GM18507 (cell line): ENCODE measurements around the gene LUZP1.

Experiments
- DNase-seq: peaks from one replicate; pipeline ENCODE4 v3.0.0; 2011; ENCODE audit warnings: low read depth; ENCODE audit not compliant: insufficient read length; ENCODE audit errors: extremely low spot score
- FAIRE-seq: peaks from 2 replicates; lab custom pipeline; 2011; peaks lifted over from hg19 to GRCh38; lab: Jason Lieb, UNC

The LUZP1 gene

GRCh38 chr1:23159963-23160877 is 8.4 kb downstream of the LUZP1 start:
- no peak for FAIRE-seq
- no peak for DNase-seq

- no peak for FAIRE-seq
- no peak for DNase-seq
These were observed 11.7 kb downstream of the LUZP1 start for GRCh38 chr1:23156940-23157339.

- FAIRE-seq = no peak
- no peak for DNase-seq
These were observed 15.5 kb downstream of the LUZP1 start for GRCh38 chr1:23152966-23153684.

GRCh38 chr1:23150742-23151141 is 17.9 kb downstream of the LUZP1 start:
- FAIRE-seq = no peak

GRCh38 chr1:23150125-23150524 is 18.5 kb downstream of the LUZP1 start:
- DNase-seq = no peak

More at GRCh38 chr1:23150742-23151141, 17.9 kb downstream of the LUZP1 start:
- DNase-seq = no peak

GRCh38 chr1:23149114-23149513 is 19.5 kb downstream of the LUZP1 start:
- FAIRE-seq = peak; percentile 80
- peak; percentile 47 for DNase-seq

More at GRCh38 chr1:23150125-23150524, 18.5 kb downstream of the LUZP1 start:
- FAIRE-seq = no peak

- DNase-seq (no peak), FAIRE-seq (peak; percentile 18)
These were observed 20.6 kb downstream of the LUZP1 start for GRCh38 chr1:23148084-23148483.

GRCh38 chr1:23140940-23141596 is 27.6 kb downstream of the LUZP1 start:
- FAIRE-seq = no peak
- DNase-seq = no peak

GRCh38 chr1:23135268-23135667 is 33.4 kb downstream of the LUZP1 start:
- DNase-seq (no peak), FAIRE-seq (no peak)

- no peak for FAIRE-seq
- no peak for DNase-seq
These were observed 34.6 kb downstream of the LUZP1 start for GRCh38 chr1:23134055-23134454.

- DNase-seq (no peak), FAIRE-seq (no peak)
These were observed 35.1 kb downstream of the LUZP1 start for GRCh38 chr1:23133587-23133986.

GRCh38 chr1:23132033-23132432 is 36.6 kb downstream of the LUZP1 start:
- FAIRE-seq (no peak), DNase-seq (no peak)

- no peak for DNase-seq
- no peak for FAIRE-seq
These were observed 38.8 kb downstream of the LUZP1 start for GRCh38 chr1:23129846-23130245.

GRCh38 chr1:23126801-23127200 is 41.9 kb downstream of the LUZP1 start:
- FAIRE-seq (no peak), DNase-seq (no peak)

GRCh38 chr1:23126200-23126599 is 42.5 kb downstream of the LUZP1 start:
- DNase-seq (no peak), FAIRE-seq (no peak)

GRCh38 chr1:23125489-23125888 is 43.2 kb downstream of the LUZP1 start:
- FAIRE-seq = peak; percentile 9

GRCh38 chr1:23124259-23125026 is 44.2 kb downstream of the LUZP1 start:
- FAIRE-seq (no peak), DNase-seq (no peak)

More at GRCh38 chr1:23125489-23125888, 43.2 kb downstream of the LUZP1 start:
- no peak for DNase-seq

GRCh38 chr1:23123528-23123927 is 45.1 kb downstream of the LUZP1 start:
- DNase-seq (no peak), FAIRE-seq (no peak)

- FAIRE-seq = no peak
- DNase-seq = no peak
These were observed 45.9 kb downstream of the LUZP1 start for GRCh38 chr1:23122796-23123195.
